GM21786 (cell line): ENCODE results near the gene CST6.
A peak's percentile ranks its signal among the peaks of the same experiment; 100 is the strongest.

Experiments
- ATAC-seq: cut with Tn5 transposase; IDR thresholded peaks from one replicate; pipeline ENCODE4 v1.9.1; 2021; ENCODE audit not compliant: unreplicated experiment

Gene CST6

GRCh38 chr11:66045177-66045639 lies 33.4 kb downstream of the CST6 start:
- ATAC-seq: no peak

GRCh38 chr11:66046901-66047300 lies 35.1 kb downstream of the CST6 start:
- no peak for ATAC-seq

DNA sequence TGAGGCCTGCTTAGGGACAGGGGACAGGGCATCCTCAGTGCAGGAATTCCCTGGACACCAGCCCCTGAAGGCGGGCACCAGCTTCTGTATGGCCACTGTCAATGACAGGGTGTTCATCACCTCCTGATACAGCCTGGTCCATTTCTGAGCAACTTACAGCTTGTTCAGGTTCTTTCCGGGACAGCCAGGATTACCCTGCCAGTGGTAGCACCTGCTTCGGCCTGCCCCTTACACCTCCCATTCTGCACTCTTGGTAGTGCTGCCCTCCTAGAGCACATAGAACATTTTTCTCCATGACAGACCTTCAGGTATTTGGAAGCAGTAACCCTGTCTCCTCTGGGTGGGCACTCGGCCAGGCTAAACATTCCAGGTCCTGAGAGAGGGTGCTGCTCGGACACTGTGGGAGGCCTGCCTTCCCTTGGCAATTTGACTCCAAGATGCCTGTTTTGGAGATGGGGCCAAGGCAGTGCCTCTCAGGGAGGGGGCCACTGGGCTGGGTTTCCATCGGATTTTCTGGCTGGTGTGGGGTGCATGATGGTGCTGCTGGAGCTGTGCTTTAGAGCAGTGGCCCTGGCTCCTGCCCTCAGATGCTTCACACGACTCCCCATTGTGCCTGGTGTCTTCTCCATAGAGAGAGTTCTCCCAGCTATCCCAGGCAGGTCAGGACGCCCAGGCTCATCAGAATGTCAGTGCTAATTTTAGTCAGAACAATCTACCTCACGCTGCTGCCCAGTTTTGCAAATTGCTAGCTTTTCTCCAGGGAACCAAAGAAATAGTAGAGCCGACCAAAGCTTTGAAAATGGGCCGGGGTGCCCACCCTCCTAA lies 35.9 kb downstream of the CST6 start:
- ATAC-seq: no peak

DNA sequence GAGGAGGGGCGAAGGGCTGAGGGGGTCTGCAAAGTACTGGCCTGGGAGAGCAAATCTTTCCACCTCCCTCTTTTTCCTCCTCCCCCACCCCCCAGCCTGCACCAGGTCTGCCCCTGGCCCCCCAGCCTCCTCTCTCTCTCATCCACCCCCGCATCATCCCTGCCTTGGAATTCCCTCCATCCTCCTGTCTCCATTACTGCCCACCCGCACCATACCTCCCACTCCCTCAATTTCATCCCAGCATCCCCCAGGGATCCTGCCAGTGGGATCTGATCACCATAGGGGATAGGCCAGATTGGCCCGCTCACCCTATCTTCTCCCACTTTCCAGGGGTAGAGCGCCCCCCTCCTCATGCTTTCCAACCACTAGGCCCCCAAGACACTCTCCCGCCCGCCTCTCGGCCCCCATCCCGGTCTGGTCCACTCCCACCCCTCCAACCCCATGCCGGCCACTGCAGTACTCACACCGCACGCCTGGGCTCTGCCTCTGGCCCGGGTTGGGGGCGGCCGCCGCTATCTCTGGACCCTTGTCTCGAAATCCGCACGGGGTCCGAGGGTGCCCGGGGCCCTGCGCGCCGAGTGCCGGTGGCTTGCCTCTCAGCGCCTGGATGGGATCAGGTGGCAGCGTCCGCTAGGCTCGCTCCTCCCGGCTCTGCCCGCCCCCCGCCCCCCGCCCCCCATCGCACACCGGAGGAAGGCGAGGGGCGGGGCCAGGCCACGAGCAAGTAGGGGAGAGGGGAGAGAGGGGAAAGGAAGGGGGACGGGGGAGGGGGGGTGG lies 36.9 kb downstream of the CST6 start, which contains the start of gene GAL3ST3:
TSS of gene GAL3ST3 (minus strand) at position 615 of the 777 bp plus-strand sequence. CDS start 3,746 bp downstream, outside the sequence.
- ATAC-seq: no peak

- no peak for ATAC-seq
Measured at GRCh38 chr11:66050581-66051231, 38.9 kb downstream of the CST6 start.

DNA sequence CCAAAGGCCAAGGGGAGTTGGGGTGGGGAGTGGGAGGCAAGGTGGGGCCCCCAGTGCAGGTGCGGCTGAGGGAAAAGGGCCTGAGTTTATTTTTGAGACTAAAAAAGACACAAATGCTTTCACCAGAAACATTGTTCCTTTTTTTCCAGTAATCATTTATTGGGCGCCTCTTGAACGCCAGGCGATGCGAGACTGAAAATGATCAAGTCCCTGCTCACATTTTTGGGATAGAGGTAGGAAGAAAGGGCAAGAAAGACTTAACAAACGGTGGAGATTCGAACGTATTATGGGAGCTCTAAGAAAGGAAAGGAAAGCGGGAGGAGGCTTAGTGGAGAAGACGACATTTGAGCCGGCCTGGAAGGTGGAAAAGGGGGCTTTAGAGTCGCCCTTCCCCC lies 39.6 kb downstream of the CST6 start:
- no peak for ATAC-seq

DNA sequence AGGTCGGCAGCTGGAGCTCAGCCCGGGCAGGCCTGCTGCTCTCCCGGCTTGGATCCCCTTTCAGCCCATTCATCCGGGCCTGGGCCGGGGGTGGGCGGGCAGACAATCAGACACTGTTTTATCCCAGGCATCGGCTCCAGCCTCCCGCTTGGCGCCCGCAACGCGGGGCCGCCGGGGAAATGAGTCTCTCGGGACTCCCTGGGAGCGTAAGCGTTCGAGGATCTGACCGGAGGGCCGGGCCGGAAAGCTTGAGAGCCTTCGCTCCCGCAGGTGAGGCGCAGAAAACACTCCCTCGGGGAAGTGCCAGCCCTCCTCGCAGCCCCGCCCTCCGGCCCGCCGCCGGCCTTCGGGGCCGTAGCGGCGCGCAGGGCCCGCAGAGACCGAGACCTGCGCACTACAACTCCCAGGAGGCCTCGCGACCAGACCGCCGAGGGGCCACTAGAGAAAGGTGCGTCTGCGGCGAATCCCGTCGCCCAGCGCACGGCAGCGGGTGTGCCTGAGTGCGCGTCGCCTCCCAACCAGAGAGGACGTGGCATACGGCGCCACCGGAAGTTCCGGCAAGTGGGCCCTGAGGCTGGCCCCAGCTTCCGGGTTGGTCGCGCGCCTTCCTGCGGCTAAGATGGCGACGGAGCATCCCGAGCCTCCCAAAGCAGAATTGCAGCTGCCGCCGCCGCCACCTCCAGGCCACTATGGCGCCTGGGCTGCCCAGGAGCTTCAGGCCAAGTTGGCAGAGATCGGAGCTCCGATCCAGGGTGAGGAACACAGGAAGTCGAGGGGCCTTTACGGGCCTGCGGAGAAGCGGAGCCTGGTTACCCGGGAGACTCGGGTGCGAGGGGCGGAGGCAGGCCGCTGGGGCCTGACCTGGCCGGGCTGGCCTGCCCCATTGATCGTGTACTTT lies 40.2 kb downstream of the CST6 start, which contains the start of gene SF3B2:
TSS of gene SF3B2 (plus strand) at position 599 of the 898 bp plus-strand sequence. CDS start at position 620, 21 bp downstream.
- peak; percentile 96 for ATAC-seq

- no peak for ATAC-seq
Measured at GRCh38 chr11:66052664-66052982, 40.8 kb downstream of the CST6 start.

- no peak for ATAC-seq
Measured at GRCh38 chr11:66055021-66055420, 43.2 kb downstream of the CST6 start.

DNA sequence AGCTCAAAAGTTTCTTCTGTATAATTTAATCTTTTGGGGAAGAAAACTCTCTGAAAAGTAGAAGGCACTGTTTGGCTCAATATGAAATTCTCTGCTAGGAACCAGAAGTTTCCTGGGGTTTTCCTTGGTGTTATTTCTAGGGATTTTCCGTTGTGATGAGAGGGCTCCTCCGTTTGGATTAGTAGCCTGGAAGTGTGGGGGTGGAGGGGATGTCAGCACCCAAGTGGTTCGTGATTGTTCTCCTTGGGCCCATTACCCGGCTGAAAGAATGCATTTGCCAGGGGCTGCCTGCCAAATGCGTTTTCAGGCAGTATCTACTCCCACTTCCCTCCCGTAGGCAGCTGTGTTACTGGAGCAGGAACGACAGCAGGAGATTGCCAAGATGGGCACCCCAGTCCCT lies 44.7 kb downstream of the CST6 start:
- ATAC-seq: no peak

GRCh38 chr11:66059966-66060680 lies 48.3 kb downstream of the CST6 start:
- no peak for ATAC-seq

- ATAC-seq: no peak
Measured at GRCh38 chr11:66061268-66061667, 49.5 kb downstream of the CST6 start.

GRCh38 chr11:66062408-66062807 lies 50.6 kb downstream of the CST6 start:
- no peak for ATAC-seq
